Ascending aorta (tissue), 2 donors: ENCODE results near the gene FOXK1. TPM values are rescaled to one million over a fixed set of nuclear protein-coding genes. Genes with fewer than 3 reads are reported as not detected.

Source experiments
- DNase-seq, 2 donors: peaks; one replicate each; pipeline ENCODE4 v3.0.0-alpha.2; 2019; ENCODE audit warnings: low spot score in 2 of 2
- H3K27ac ChIP-seq, 2 donors: fragments of 200-600 bp; sonication (generic); one replicate each; pipeline ENCODE4 v1.5.1; 2016 to 2017; ENCODE audit warnings: mild to moderate bottlenecking in 1 of 2
- H3K27me3 ChIP-seq: fragments of 200-600 bp; sonication (generic); one replicate; pipeline ENCODE4 v1.5.1; 2017
- H3K36me3 ChIP-seq, 2 donors: fragments of 200-600 bp; sonication (generic); one replicate each; pipeline ENCODE4 v1.5.1; 2016
- H3K4me1 ChIP-seq, 2 donors: fragments of 200-600 bp; sonication (generic); one replicate each; pipeline ENCODE4 v1.5.1; 2016 to 2017; ENCODE audit warnings: mild to moderate bottlenecking in 1 of 2
- H3K4me3 ChIP-seq, 2 donors: fragments of 200-600 bp; sonication (generic); one replicate each; pipeline ENCODE4 v1.5.1; 2016 to 2017; ENCODE audit warnings: mild to moderate bottlenecking in 1 of 2
- H3K9me3 ChIP-seq, 2 donors: fragments of 200-600 bp; sonication (generic); one replicate each; pipeline ENCODE4 v1.5.1; 2016
- CTCF ChIP-seq, 3 experiments: fragments of 200-600 bp in 2 of 3; fragments of 450-650 bp in 1 of 3; sonication (generic) in 2 of 3; IDR thresholded peaks; one replicate each; pipeline ENCODE4 v1.5.1; 2016 to 2019; ENCODE audit warnings: antibody characterized with exemption in 3 of 3, mild to moderate bottlenecking in 1 of 3, moderate library complexity in 1 of 3
- intact Hi-C: fragments of 100-400 bp; cut with DNase I; formaldehyde crosslinking; loops from one replicate; pipeline ENCODE4 v1.15.1; 2023
- total RNA-seq: library from RNA; depleted of rRNA; stranded (reverse); fragments of >200 nt; gene quantifications from one replicate; pipeline ENCODE4 v1.1.0, GENCODE V29; 2016

FOXK1 gene
- total RNA-seq, 1 donor from 2014 or later: 31.7 TPM

- no peak for TF ChIP-seq CTCF (IDR thresholded peaks at IDR 0.05)
- intact Hi-C loops: no loop called here
- Histone ChIP-seq H3K4me3 (no peak overlapping the region), H3K9me3 (no peaks in the 10 kb centered on the region), H3K36me3 (peaks cover 73 to 85% of the 10 kb centered on the region in 2 donors), H3K27me3 (no peaks in the 10 kb centered on the region), H3K27ac (no peak overlapping the region), H3K4me1 (no peaks in the 10 kb centered on the region)
- DNase-seq: no peak
Measured at GRCh38 chr7:4762121-4763055, 80.3 kb downstream of the FOXK1 start.

GRCh38 chr7:4763091-4763793 is 81.1 kb downstream of the FOXK1 start:
- TF ChIP-seq CTCF (IDR thresholded peaks at IDR 0.05): no peak

GRCh38 chr7:4763794-4764185 is 81.7 kb downstream of the FOXK1 start:
- intact Hi-C loops: no loop called here
- no peaks in the 10 kb centered on the region for H3K27me3 ChIP-seq
- H3K36me3 ChIP-seq: peaks cover 63 to 76% of the 10 kb centered on the region in 2 donors
- H3K4me3 ChIP-seq: no peak overlapping the region
- no peaks in the 10 kb centered on the region for H3K9me3 ChIP-seq
- H3K27ac ChIP-seq: no peak overlapping the region
- no peak for DNase-seq
- no peak for TF ChIP-seq CTCF (IDR thresholded peaks at IDR 0.05)
- no peaks in the 10 kb centered on the region for H3K4me1 ChIP-seq

More at GRCh38 chr7:4763091-4763793, 81.1 kb downstream of the FOXK1 start:
- Histone ChIP-seq H3K27ac (no peak overlapping the region), H3K4me3 (no peak overlapping the region), H3K27me3 (no peaks in the 10 kb centered on the region), H3K4me1 (no peaks in the 10 kb centered on the region), H3K9me3 (no peaks in the 10 kb centered on the region), H3K36me3 (peaks cover 68 to 81% of the 10 kb centered on the region in 2 donors)
- no peak for DNase-seq
- intact Hi-C loops: no loop called here

GRCh38 chr7:4764402-4765007 is 82.4 kb downstream of the FOXK1 start:
- DNase-seq: no peak
- no peak for TF ChIP-seq CTCF (IDR thresholded peaks at IDR 0.05)
- H3K27ac ChIP-seq: no peak overlapping the region

GRCh38 chr7:4765776-4766490 is 83.8 kb downstream of the FOXK1 start:
- Histone ChIP-seq H3K27me3 (no peaks in the 10 kb centered on the region), H3K4me1 (no peaks in the 10 kb centered on the region), H3K9me3 (no peaks in the 10 kb centered on the region), H3K36me3 (peaks cover 41 to 54% of the 10 kb centered on the region in 2 donors), H3K4me3 (no peak overlapping the region), H3K27ac (peak overlapping the region in 1 of 2 donors; percentile 7)
- peak in 2 of 3 experiments; percentile 12 to 29 for TF ChIP-seq CTCF (IDR thresholded peaks at IDR 0.05)
- intact Hi-C loops: no loop called here
- no peak for DNase-seq

More at GRCh38 chr7:4764402-4765007, 82.4 kb downstream of the FOXK1 start:
- Histone ChIP-seq H3K9me3 (no peaks in the 10 kb centered on the region), H3K36me3 (peaks cover 56 to 68% of the 10 kb centered on the region in 2 donors), H3K27me3 (no peaks in the 10 kb centered on the region), H3K4me1 (no peaks in the 10 kb centered on the region), H3K4me3 (no peak overlapping the region)
- intact Hi-C loops: no loop called here
